ENCODE results near the gene AK5.
A peak's percentile ranks its signal among the peaks of the same experiment; 100 is the strongest.

The AK5 gene

GRCh38 chr1:77378723-77379535, 97.1 kb downstream of the AK5 start:
- Histone ChIP-seq H3K4me3 (ENCODE audit: control insufficient read depth in 1 of 7, extremely low read depth in 1 of 7, insufficient read depth in 4 of 7, low read depth in 2 of 7, low read length in 6 of 7) (peak overlapping the region in 1 of 7 experiments; percentile 19), H3K27me3 (replicated peaks in 2 of 5; ENCODE audit: control insufficient read depth in 4 of 5, insufficient read depth in 5 of 5, low read length in 4 of 5) (no peaks in the 10 kb centered on the region), H3K36me3 (ENCODE audit: control insufficient read depth in 4 of 4, insufficient read depth in 4 of 4, low read length in 3 of 4) (no peaks in the 10 kb centered on the region), H3K27ac (ENCODE audit: insufficient read depth in 1 of 2, low read depth in 1 of 2, low read length in 2 of 2, poor library complexity in 1 of 2, severe bottlenecking in 2 of 2) (no peak overlapping the region), H3K4me1 (ENCODE audit: control extremely low read depth in 1 of 4, control insufficient read depth in 4 of 4, insufficient read depth in 4 of 4, low read length in 3 of 4) (peaks cover 8 to 41% (median 17%) of the 10 kb centered on the region in 4 experiments), H3K9me3 (ENCODE audit: control extremely low read depth in 1 of 5, control insufficient read depth in 4 of 5, insufficient read depth in 2 of 5, low read depth in 1 of 5, low read length in 4 of 5) (no peaks in the 10 kb centered on the region)
- peak; percentile 87 to 99 (median 98) for DNase-seq
- ChIA-PET POLR2A (no interaction called here), CTCF (no interaction called here)
- 0% methylated on average over 5 of the region's 6 CpGs for WGBS (ENCODE audit: insufficient coverage)

DNA sequence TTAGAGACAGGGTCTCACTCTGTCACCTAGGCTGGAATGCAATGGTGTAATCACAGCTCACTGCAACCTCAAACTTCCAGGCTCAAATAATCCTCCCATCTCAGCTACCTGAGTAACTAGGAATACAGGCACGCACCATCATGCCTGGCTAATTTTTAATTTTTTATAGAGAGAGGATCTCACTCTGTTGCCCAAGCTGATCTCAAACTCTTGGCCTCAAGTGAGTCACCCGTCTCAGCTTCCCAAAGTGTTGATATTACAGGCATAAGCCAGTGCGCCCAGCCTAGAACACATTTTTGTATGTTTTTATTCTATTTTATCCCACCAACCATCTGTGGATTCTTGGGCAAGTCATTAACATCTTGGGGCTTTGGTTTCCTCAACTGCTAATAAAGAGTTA, 100.5 kb downstream of the AK5 start:
- Histone ChIP-seq H3K4me3 (ENCODE audit: control insufficient read depth in 1 of 7, extremely low read depth in 1 of 7, insufficient read depth in 4 of 7, low read depth in 2 of 7, low read length in 6 of 7) (no peak overlapping the region), H3K4me1 (ENCODE audit: control extremely low read depth in 1 of 4, control insufficient read depth in 4 of 4, insufficient read depth in 4 of 4, low read length in 3 of 4) (peaks cover 8 to 29% (median 17%) of the 10 kb centered on the region in 4 experiments), H3K27me3 (replicated peaks in 2 of 5; ENCODE audit: control insufficient read depth in 4 of 5, insufficient read depth in 5 of 5, low read length in 4 of 5) (no peaks in the 10 kb centered on the region), H3K9me3 (ENCODE audit: control extremely low read depth in 1 of 5, control insufficient read depth in 4 of 5, insufficient read depth in 2 of 5, low read depth in 1 of 5, low read length in 4 of 5) (no peaks in the 10 kb centered on the region), H3K36me3 (ENCODE audit: control insufficient read depth in 4 of 4, insufficient read depth in 4 of 4, low read length in 3 of 4) (no peaks in the 10 kb centered on the region), H3K27ac (ENCODE audit: insufficient read depth in 1 of 2, low read depth in 1 of 2, low read length in 2 of 2, poor library complexity in 1 of 2, severe bottlenecking in 2 of 2) (no peak overlapping the region)
- ChIA-PET POLR2A (no interaction called here), CTCF (no interaction called here)
- WGBS (ENCODE audit: insufficient coverage): 100% methylated on average over 1 of the region's 3 CpGs
- DNase-seq: no peak

GRCh38 chr1:77383236-77383635, 101.4 kb downstream of the AK5 start:
- DNase-seq: no peak
- Histone ChIP-seq H3K4me1 (ENCODE audit: control extremely low read depth in 1 of 4, control insufficient read depth in 4 of 4, insufficient read depth in 4 of 4, low read length in 3 of 4) (peaks cover 2 to 23% (median 11%) of the 10 kb centered on the region in 4 experiments), H3K36me3 (ENCODE audit: control insufficient read depth in 4 of 4, insufficient read depth in 4 of 4, low read length in 3 of 4) (no peaks in the 10 kb centered on the region), H3K9me3 (ENCODE audit: control extremely low read depth in 1 of 5, control insufficient read depth in 4 of 5, insufficient read depth in 2 of 5, low read depth in 1 of 5, low read length in 4 of 5) (no peaks in the 10 kb centered on the region), H3K27me3 (replicated peaks in 2 of 5; ENCODE audit: control insufficient read depth in 4 of 5, insufficient read depth in 5 of 5, low read length in 4 of 5) (no peaks in the 10 kb centered on the region), H3K4me3 (ENCODE audit: control insufficient read depth in 1 of 7, extremely low read depth in 1 of 7, insufficient read depth in 4 of 7, low read depth in 2 of 7, low read length in 6 of 7) (no peak overlapping the region), H3K27ac (ENCODE audit: insufficient read depth in 1 of 2, low read depth in 1 of 2, low read length in 2 of 2, poor library complexity in 1 of 2, severe bottlenecking in 2 of 2) (no peak overlapping the region)
- no CpG with 5 or more reads among the region's 1 CpG for WGBS (ENCODE audit: insufficient coverage)
- POLR2A ChIA-PET: no interaction called here
- CTCF ChIA-PET: no interaction called here

DNA sequence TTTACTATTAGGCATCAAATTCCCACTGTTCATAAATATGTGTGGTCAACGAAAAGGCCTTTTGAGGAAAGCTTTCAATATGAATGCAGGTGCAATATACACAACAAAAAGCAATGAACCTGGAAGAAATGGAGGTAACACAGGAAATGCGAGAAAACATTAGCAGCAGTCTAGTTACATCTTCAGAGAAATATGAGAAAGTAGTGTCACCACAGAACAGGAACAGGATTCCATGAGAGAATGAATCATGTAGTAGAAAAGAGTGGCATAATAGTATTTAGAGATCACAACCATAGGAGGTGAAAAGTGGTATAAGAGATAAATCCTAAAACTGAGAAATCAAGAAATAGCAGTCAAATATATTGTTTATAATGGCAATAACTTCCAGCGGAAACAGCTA, 103.7 kb downstream of the AK5 start:
- Histone ChIP-seq H3K9me3 (ENCODE audit: control extremely low read depth in 1 of 5, control insufficient read depth in 4 of 5, insufficient read depth in 2 of 5, low read depth in 1 of 5, low read length in 4 of 5) (no peaks in the 10 kb centered on the region), H3K27ac (ENCODE audit: insufficient read depth in 1 of 2, low read depth in 1 of 2, low read length in 2 of 2, poor library complexity in 1 of 2, severe bottlenecking in 2 of 2) (no peak overlapping the region), H3K4me1 (ENCODE audit: control extremely low read depth in 1 of 4, control insufficient read depth in 4 of 4, insufficient read depth in 4 of 4, low read length in 3 of 4) (peaks cover 0 to 4% (median 0%) of the 10 kb centered on the region in 4 experiments), H3K27me3 (replicated peaks in 2 of 5; ENCODE audit: control insufficient read depth in 4 of 5, insufficient read depth in 5 of 5, low read length in 4 of 5) (no peaks in the 10 kb centered on the region), H3K4me3 (ENCODE audit: control insufficient read depth in 1 of 7, extremely low read depth in 1 of 7, insufficient read depth in 4 of 7, low read depth in 2 of 7, low read length in 6 of 7) (no peak overlapping the region), H3K36me3 (ENCODE audit: control insufficient read depth in 4 of 4, insufficient read depth in 4 of 4, low read length in 3 of 4) (no peaks in the 10 kb centered on the region)
- WGBS (ENCODE audit: insufficient coverage): 100% methylated on average over 1 of the region's 3 CpGs
- POLR2A ChIA-PET: no interaction called here
- CTCF ChIA-PET: no interaction called here
- no peak for DNase-seq

- ChIA-PET CTCF (interaction anchor here (0.5 kb wide), 1 partner anchor 147 kb away, joined by 4 read pairs; no protein-coding TSS in a partner anchor), POLR2A (no interaction called here)
- H3K27me3 ChIP-seq (replicated peaks in 2 of 5; ENCODE audit: control insufficient read depth in 4 of 5, insufficient read depth in 5 of 5, low read length in 4 of 5): no peaks in the 10 kb centered on the region
- DNase-seq: no peak
- H3K36me3 ChIP-seq (ENCODE audit: control insufficient read depth in 4 of 4, insufficient read depth in 4 of 4, low read length in 3 of 4): no peaks in the 10 kb centered on the region
- H3K27ac ChIP-seq (ENCODE audit: insufficient read depth in 1 of 2, low read depth in 1 of 2, low read length in 2 of 2, poor library complexity in 1 of 2, severe bottlenecking in 2 of 2): no peak overlapping the region
- H3K4me3 ChIP-seq (ENCODE audit: control insufficient read depth in 1 of 7, extremely low read depth in 1 of 7, insufficient read depth in 4 of 7, low read depth in 2 of 7, low read length in 6 of 7): no peak overlapping the region
- H3K9me3 ChIP-seq (ENCODE audit: control extremely low read depth in 1 of 5, control insufficient read depth in 4 of 5, insufficient read depth in 2 of 5, low read depth in 1 of 5, low read length in 4 of 5): no peaks in the 10 kb centered on the region
- H3K4me1 ChIP-seq (ENCODE audit: control extremely low read depth in 1 of 4, control insufficient read depth in 4 of 4, insufficient read depth in 4 of 4, low read length in 3 of 4): peaks cover 0 to 4% (median 0%) of the 10 kb centered on the region in 4 experiments
Measured at GRCh38 chr1:77386276-77386675, 104.5 kb downstream of the AK5 start.

DNA sequence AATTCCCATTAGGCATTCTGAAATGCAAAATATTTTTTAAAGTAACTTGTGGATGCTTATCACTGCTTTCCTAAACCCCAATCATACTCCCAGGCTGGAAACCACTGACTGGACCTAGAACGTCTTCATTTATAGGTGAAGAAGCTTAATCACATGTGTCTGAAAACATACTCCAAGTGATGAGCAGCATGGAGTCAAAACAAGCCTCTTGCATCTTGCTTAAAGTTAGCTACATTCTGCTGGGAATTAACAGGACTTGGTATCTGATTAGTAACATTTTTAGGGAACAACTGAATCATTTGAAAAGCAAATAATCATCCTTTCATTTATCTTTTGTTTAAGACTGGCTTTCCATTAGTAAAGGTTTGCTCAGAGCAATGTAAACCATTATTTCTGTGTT, 105.7 kb downstream of the AK5 start:
- Histone ChIP-seq H3K9me3 (ENCODE audit: control extremely low read depth in 1 of 5, control insufficient read depth in 4 of 5, insufficient read depth in 2 of 5, low read depth in 1 of 5, low read length in 4 of 5) (no peaks in the 10 kb centered on the region), H3K27me3 (replicated peaks in 2 of 5; ENCODE audit: control insufficient read depth in 4 of 5, insufficient read depth in 5 of 5, low read length in 4 of 5) (no peaks in the 10 kb centered on the region), H3K4me3 (ENCODE audit: control insufficient read depth in 1 of 7, extremely low read depth in 1 of 7, insufficient read depth in 4 of 7, low read depth in 2 of 7, low read length in 6 of 7) (no peak overlapping the region), H3K27ac (ENCODE audit: insufficient read depth in 1 of 2, low read depth in 1 of 2, low read length in 2 of 2, poor library complexity in 1 of 2, severe bottlenecking in 2 of 2) (no peak overlapping the region), H3K4me1 (ENCODE audit: control extremely low read depth in 1 of 4, control insufficient read depth in 4 of 4, insufficient read depth in 4 of 4, low read length in 3 of 4) (peaks cover 0 to 4% (median 0%) of the 10 kb centered on the region in 4 experiments), H3K36me3 (ENCODE audit: control insufficient read depth in 4 of 4, insufficient read depth in 4 of 4, low read length in 3 of 4) (no peaks in the 10 kb centered on the region)
- POLR2A ChIA-PET: no interaction called here
- 100% methylated on average over 1 of the region's 1 CpG for WGBS (ENCODE audit: insufficient coverage)
- CTCF ChIA-PET: no interaction called here
- DNase-seq: no peak

DNA sequence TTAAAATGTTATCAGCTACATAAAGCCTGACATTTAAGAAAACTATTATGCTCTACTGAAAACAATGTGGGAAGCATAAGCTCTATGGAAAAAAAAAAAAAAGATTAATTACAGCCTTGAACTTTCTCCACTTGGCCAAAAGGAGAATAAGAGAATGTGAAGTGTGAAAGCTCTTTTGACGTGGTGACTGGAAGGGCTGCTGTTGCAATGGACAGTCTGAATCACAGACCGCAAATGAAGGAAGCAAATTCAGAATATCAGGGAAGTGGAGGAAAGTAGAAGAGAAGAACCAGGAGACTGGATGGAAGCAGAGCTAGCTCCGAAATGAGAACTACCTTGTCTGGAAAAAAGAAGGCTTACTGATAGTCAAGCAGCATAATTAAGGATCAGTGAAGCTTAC, 106.8 kb downstream of the AK5 start:
- WGBS (ENCODE audit: insufficient coverage): 100% methylated on average over 3 of the region's 3 CpGs
- DNase-seq: no peak

More for the DNA sequence above, 106.8 kb downstream of the AK5 start:
- Histone ChIP-seq H3K9me3 (ENCODE audit: control extremely low read depth in 1 of 5, control insufficient read depth in 4 of 5, insufficient read depth in 2 of 5, low read depth in 1 of 5, low read length in 4 of 5) (no peaks in the 10 kb centered on the region), H3K4me3 (ENCODE audit: control insufficient read depth in 1 of 7, extremely low read depth in 1 of 7, insufficient read depth in 4 of 7, low read depth in 2 of 7, low read length in 6 of 7) (no peak overlapping the region), H3K27me3 (replicated peaks in 2 of 5; ENCODE audit: control insufficient read depth in 4 of 5, insufficient read depth in 5 of 5, low read length in 4 of 5) (no peaks in the 10 kb centered on the region), H3K27ac (ENCODE audit: insufficient read depth in 1 of 2, low read depth in 1 of 2, low read length in 2 of 2, poor library complexity in 1 of 2, severe bottlenecking in 2 of 2) (no peak overlapping the region), H3K36me3 (ENCODE audit: control insufficient read depth in 4 of 4, insufficient read depth in 4 of 4, low read length in 3 of 4) (no peaks in the 10 kb centered on the region), H3K4me1 (ENCODE audit: control extremely low read depth in 1 of 4, control insufficient read depth in 4 of 4, insufficient read depth in 4 of 4, low read length in 3 of 4) (peaks cover 0 to 4% (median 0%) of the 10 kb centered on the region in 4 experiments)
- ChIA-PET CTCF (no interaction called here), POLR2A (no interaction called here)

All from common myeloid progenitor, CD34-positive (primary cell).